H9 (cell line): ENCODE data around the gene RUSF1. TPM values are rescaled to one million over a fixed set of nuclear protein-coding genes. Genes with fewer than 3 reads are reported as not detected.

Experiments
- DNase-seq: peaks from one replicate; pipeline ENCODE4 v3.0.0-alpha.2; 2017
- H2AFZ ChIP-seq: one replicate; pipeline ENCODE4 v1.6.1; 2013; ENCODE audit warnings: mild to moderate bottlenecking, low read length, control low read depth, moderate library complexity
- H2AK5ac ChIP-seq: 2 replicates; pipeline ENCODE4 v1.6.1; 2013; ENCODE audit warnings: low read length, control low read depth, mixed read lengths; ENCODE audit not compliant: insufficient read length
- H2BK120ac ChIP-seq: one replicate; pipeline ENCODE4 v1.6.1; 2013; ENCODE audit warnings: low read depth, mild to moderate bottlenecking, low read length, control low read depth, inconsistent platforms; ENCODE audit not compliant: poor library complexity, severe bottlenecking
- H2BK12ac ChIP-seq: 2 replicates; pipeline ENCODE4 v1.6.1; 2013; ENCODE audit warnings: low read length, control low read depth, mixed read lengths, low read depth; ENCODE audit not compliant: insufficient read length
- H2BK15ac ChIP-seq: 2 replicates; pipeline ENCODE4 v1.6.1; 2013; ENCODE audit warnings: low read depth, low read length, control low read depth
- H2BK20ac ChIP-seq: one replicate; pipeline ENCODE4 v1.6.1; 2013; ENCODE audit warnings: low read depth, mild to moderate bottlenecking, low read length, control low read depth, inconsistent platforms; ENCODE audit not compliant: poor library complexity, severe bottlenecking
- H2BK5ac ChIP-seq: 2 replicates; pipeline ENCODE4 v1.6.1; 2013; ENCODE audit warnings: low read length, control low read depth, mixed read lengths; ENCODE audit not compliant: insufficient read length
- H3K14ac ChIP-seq: 2 replicates; pipeline ENCODE4 v1.6.1; 2013; ENCODE audit warnings: low read length, control low read depth; ENCODE audit not compliant: insufficient read depth
- H3K18ac ChIP-seq: 2 replicates; pipeline ENCODE4 v1.6.1; 2013; ENCODE audit warnings: low read depth, mild to moderate bottlenecking, mixed read lengths, low read length, control low read depth; ENCODE audit not compliant: insufficient read length
- H3K23ac ChIP-seq: 2 replicates; pipeline ENCODE4 v1.6.1; 2013; ENCODE audit warnings: low read length, control low read depth, mixed read lengths, low read depth; ENCODE audit not compliant: insufficient read length
- H3K23me2 ChIP-seq: 2 replicates; pipeline ENCODE4 v1.6.1; 2013; ENCODE audit warnings: low read depth, mild to moderate bottlenecking, mixed read lengths, low read length, control low read depth; ENCODE audit not compliant: insufficient read length, poor library complexity, severe bottlenecking
- H3K27ac ChIP-seq: 2 replicates; pipeline ENCODE4 v1.5.1; 2013; ENCODE audit warnings: low read length, control low read depth, mixed read lengths, low read depth; ENCODE audit not compliant: insufficient read length
- H3K27me3 ChIP-seq: 2 replicates; pipeline ENCODE4 v1.6.1; 2013; ENCODE audit warnings: low read length, control low read depth, inconsistent platforms; ENCODE audit not compliant: insufficient read depth
- H3K4ac ChIP-seq: 2 replicates; pipeline ENCODE4 v1.6.1; 2013; ENCODE audit warnings: low read depth, mild to moderate bottlenecking, control low read depth, inconsistent platforms, low read length, moderate library complexity
- H3K4me1 ChIP-seq: 2 replicates; pipeline ENCODE4 v1.6.1; 2013; ENCODE audit warnings: low read length, control low read depth, inconsistent platforms; ENCODE audit not compliant: insufficient read depth
- H3K4me2 ChIP-seq: 2 replicates; pipeline ENCODE4 v1.6.1; 2013; ENCODE audit warnings: low read length, control low read depth, mixed read lengths; ENCODE audit not compliant: insufficient read length, insufficient read depth
- H3K56ac ChIP-seq: 2 replicates; pipeline ENCODE4 v1.6.1; 2013; ENCODE audit warnings: low read depth, mild to moderate bottlenecking, mixed read lengths, low read length, control low read depth; ENCODE audit not compliant: insufficient read length
- H3K79me1 ChIP-seq: 2 replicates; pipeline ENCODE4 v1.6.1; 2013; ENCODE audit warnings: low read depth, mild to moderate bottlenecking, moderate library complexity, low read length, control low read depth, inconsistent platforms; ENCODE audit not compliant: insufficient read depth, poor library complexity, severe bottlenecking
- H3K79me2 ChIP-seq: 2 replicates; pipeline ENCODE4 v1.6.1; 2013; ENCODE audit warnings: low read length, control low read depth, inconsistent platforms; ENCODE audit not compliant: insufficient read depth
- H3K9ac ChIP-seq: 2 replicates; pipeline ENCODE4 v1.6.1; 2013; ENCODE audit warnings: low read length, control low read depth, mixed read lengths; ENCODE audit not compliant: insufficient read length; ENCODE audit errors: extremely low read depth
- H3K9me3 ChIP-seq: one replicate; pipeline ENCODE4 v1.6.1; 2013; ENCODE audit warnings: low read depth, low read length, inconsistent platforms; ENCODE audit not compliant: control insufficient read depth
- H3T11ph ChIP-seq: one replicate; pipeline ENCODE4 v1.6.1; 2013; ENCODE audit warnings: mild to moderate bottlenecking, low read length, control low read depth, inconsistent platforms
- H4K20me1 ChIP-seq: one replicate; pipeline ENCODE4 v1.6.1; 2013; ENCODE audit not compliant: control insufficient read depth, insufficient read length, insufficient read depth
- H4K5ac ChIP-seq: 2 replicates; pipeline ENCODE4 v1.6.1; 2013; ENCODE audit warnings: low read depth, mild to moderate bottlenecking, mixed read lengths, low read length, control low read depth; ENCODE audit not compliant: insufficient read length
- H4K8ac ChIP-seq: replicated peaks from 2 replicates; pipeline ENCODE4 v1.6.1; 2013; ENCODE audit warnings: low read length, control low read depth, mixed read lengths, low read depth; ENCODE audit not compliant: insufficient read length
- H4K91ac ChIP-seq: 2 replicates; pipeline ENCODE4 v1.6.1; 2013; ENCODE audit warnings: low read depth, mild to moderate bottlenecking, moderate library complexity, mixed read lengths, low read length, control low read depth; ENCODE audit not compliant: insufficient read length
- H3K27ac Mint-ChIP-seq, 3 experiments: 2 replicates in 2 of 3; 3 replicates in 1 of 3; pipeline ENCODE4 v1.8.0; 2020 to 2021; ENCODE audit warnings: mixed read lengths in 3 of 3, mild to moderate bottlenecking in 1 of 3, moderate library complexity in 1 of 3
- H3K27me3 Mint-ChIP-seq: 2 replicates; pipeline ENCODE4 v1.8.0; 2021; ENCODE audit warnings: low read depth, mild to moderate bottlenecking, moderate library complexity, mixed read lengths
- H3K36me3 Mint-ChIP-seq, 3 experiments: 2 replicates in 2 of 3; 3 replicates in 1 of 3; pipeline ENCODE4 v1.8.0; 2020 to 2021; ENCODE audit warnings: low read depth in 3 of 3, mixed read lengths in 3 of 3; ENCODE audit not compliant: insufficient read depth in 1 of 3
- H3K4me1 Mint-ChIP-seq, 2 experiments: 2 replicates each; pipeline ENCODE4 v1.8.0; 2020; ENCODE audit warnings: mixed read lengths in 2 of 2
- H3K4me3 Mint-ChIP-seq, 2 experiments: 2 replicates in 1 of 2; 3 replicates in 1 of 2; pipeline ENCODE4 v1.8.0; 2020 to 2021; ENCODE audit warnings: mild to moderate bottlenecking in 2 of 2, mixed read lengths in 2 of 2, moderate library complexity in 1 of 2
- H3K9me3 Mint-ChIP-seq, 2 experiments: 2 replicates in 1 of 2; 3 replicates in 1 of 2; pipeline ENCODE4 v1.8.0; 2020; ENCODE audit warnings: mild to moderate bottlenecking in 2 of 2, mixed read lengths in 2 of 2, moderate library complexity in 1 of 2
- CTCF ChIP-seq: fragments of 200-600 bp; sonication (generic); conservative IDR thresholded peaks from 3 replicates; pipeline ENCODE4 v1.8.0; 2021; ENCODE audit warnings: antibody characterized with exemption, mild to moderate bottlenecking
- WGBS: extraction: QIAGEN DNeasy Blood & Tissue Kit; methylation state at CpG from one replicate; pipeline ENCODE4 v1.1.7; 2013; ENCODE audit warnings: missing lambda C conversion rate, low lambda C conversion rate, mixed read lengths; ENCODE audit not compliant: insufficient read length; ENCODE audit errors: extremely low coverage; 5-methylcytosine and 5-hydroxymethylcytosine counted together
- total RNA-seq: library from RNA; stranded (reverse); gene quantifications from 2 replicates; pipeline ENCODE4 v1.2.1, GENCODE V29; 2021

RUSF1 gene
- total RNA-seq, 1 experiment from 2014 or later: 33.4 TPM

GRCh38 chr16:31464348-31464769, 43.8 kb downstream of the RUSF1 start:
- Histone ChIP-seq H3K9ac (no peak overlapping the region), H3K4me2 (no peak overlapping the region), H3K27me3 (no peaks in the 10 kb centered on the region), H3K79me2 (no peaks in the 10 kb centered on the region), H3K4ac (no peak overlapping the region), H3K79me1 (no peaks in the 10 kb centered on the region), H3K14ac (no peak overlapping the region), H3K23ac (no peak overlapping the region), H3K9me3 (no peaks in the 10 kb centered on the region), H2BK120ac (no peak overlapping the region), H2BK12ac (no peak overlapping the region), H3K27ac (no peak overlapping the region), H3K23me2 (no peaks in the 10 kb centered on the region), H4K5ac (no peak overlapping the region), H3K4me1 (no peaks in the 10 kb centered on the region), H2BK15ac (no peak overlapping the region), H4K8ac (no peak overlapping the region), H2AK5ac (no peak overlapping the region), H3K18ac (no peak overlapping the region), H3K56ac (no peak overlapping the region), H2AFZ (no peak overlapping the region), H3T11ph (no peak overlapping the region), H4K20me1 (no peaks in the 10 kb centered on the region), H4K91ac (no peak overlapping the region), H2BK20ac (no peak overlapping the region), H2BK5ac (no peak overlapping the region)
- TF ChIP-seq CTCF: no peak
- WGBS: no CpG with 5 or more reads among the region's 36 CpGs
- Mint-ChIP-seq H3K27ac (no peak overlapping the region), H3K9me3 (peaks cover 0 to 2% of the 10 kb centered on the region in 2 experiments; a peak in 1 of 5 replicates), H3K27me3 (no peaks in the 10 kb centered on the region; the same call in 1 of the 2 replicates), H3K4me3 (no peak overlapping the region), H3K36me3 (peaks cover 3 to 34% (median 29%) of the 10 kb centered on the region in 3 experiments), H3K4me1 (peaks cover 2 to 5% of the 10 kb centered on the region in 2 experiments; a peak in 2 of 4 replicates)
- DNase-seq: no peak
